PC-3 (cell line): Measurements from ENCODE around the gene SMPD2. TPM values are rescaled to one million over a fixed set of nuclear protein-coding genes. Genes with fewer than 3 reads are reported as not detected.

Source experiments
- ATAC-seq: fragments of 200-7000 bp; cut with Tn5 transposase; 2 replicates; pipeline ENCODE4 v1.9.1; 2020; ENCODE audit warnings: mild to moderate bottlenecking, moderate library complexity
- BruUV-seq: library from RNA; stranded (reverse); fragments of 400-500 nt; replicated peaks from 2 replicates; lab custom pipeline; 2021; lab: Mats Ljungman, UMichigan
- CTCF ChIA-PET: fragments of 300-600 bp; sonication (Branson Sonifier 250); formaldehyde crosslinking; loops from one replicate; lab custom pipeline; 2022; ENCODE audit warnings: antibody characterized with exemption; lab: Charles Lee
- POLR2A ChIA-PET: fragments of 300-600 bp; sonication (Branson Sonifier 250); formaldehyde crosslinking; loops from one replicate; lab custom pipeline; 2022; ENCODE audit warnings: antibody characterized with exemption; ENCODE audit not compliant: unreplicated experiment; lab: Charles Lee
- DNase-seq: peaks from one replicate; pipeline ENCODE4 v3.0.0-alpha.2; 2015
- H2AFZ ChIP-seq: fragments of 300-600 bp; sonication (generic); 2 replicates; pipeline ENCODE4 v1.6.0; 2016; ENCODE audit warnings: antibody characterized with exemption, low read length
- H3F3A ChIP-seq: fragments of 300-600 bp; sonication (generic); one replicate; pipeline ENCODE4 v1.6.0; 2017; ENCODE audit warnings: antibody characterized with exemption, low read length, control low read depth, mild to moderate bottlenecking; ENCODE audit not compliant: unreplicated experiment
- H3K27ac ChIP-seq: fragments of 300-600 bp; sonication (generic); 2 replicates; pipeline ENCODE4 v1.5.1; 2016; ENCODE audit warnings: mild to moderate bottlenecking, low read length
- H3K27me3 ChIP-seq: fragments of 300-600 bp; sonication (generic); 2 replicates; pipeline ENCODE4 v1.6.1; 2016; ENCODE audit warnings: low read length, mixed read lengths
- H3K36me3 ChIP-seq: fragments of 300-600 bp; sonication (generic); 2 replicates; pipeline ENCODE4 v1.6.1; 2016; ENCODE audit warnings: low read depth, mixed run types, low read length, mixed read lengths
- H3K4me1 ChIP-seq: fragments of 300-600 bp; sonication (generic); 2 replicates; pipeline ENCODE4 v1.5.1; 2016; ENCODE audit warnings: low read length; ENCODE audit not compliant: insufficient read depth
- H3K4me2 ChIP-seq: fragments of 300-600 bp; sonication (generic); 2 replicates; pipeline ENCODE4 v1.6.0; 2016; ENCODE audit warnings: low read length
- H3K4me3 ChIP-seq: fragments of 300-600 bp; sonication (generic); 2 replicates; pipeline ENCODE4 v1.5.1; 2016; ENCODE audit warnings: mild to moderate bottlenecking, low read length, mixed read lengths
- H3K79me2 ChIP-seq: fragments of 300-600 bp; sonication (generic); 2 replicates; pipeline ENCODE4 v1.6.1; 2017; ENCODE audit warnings: low read length, mixed read lengths
- H3K9ac ChIP-seq: fragments of 300-600 bp; sonication (generic); 2 replicates; pipeline ENCODE4 v1.6.0; 2016; ENCODE audit warnings: mild to moderate bottlenecking, low read length
- H3K9me2 ChIP-seq: fragments of 300-600 bp; sonication (generic); replicated peaks from 2 replicates; pipeline ENCODE4 v1.6.1; 2016; ENCODE audit warnings: mixed run types, low read length, mixed read lengths
- H3K9me3 ChIP-seq: fragments of 300-600 bp; sonication (generic); 2 replicates; pipeline ENCODE4 v1.6.1; 2016; ENCODE audit warnings: low read length, mixed read lengths
- H4K20me1 ChIP-seq: fragments of 300-600 bp; sonication (generic); 2 replicates; pipeline ENCODE4 v1.6.1; 2016; ENCODE audit warnings: low read length, mixed read lengths
- CTCF ChIP-seq: fragments of 300-600 bp; sonication (generic); conservative IDR thresholded peaks from 2 replicates; pipeline ENCODE4 v1.5.1; 2017; ENCODE audit warnings: antibody characterized with exemption, low read depth, mild to moderate bottlenecking, low read length
- EZH2 ChIP-seq: fragments of 300-600 bp; sonication (generic); IDR thresholded peaks from one replicate; pipeline ENCODE4 v1.6.1; 2017; ENCODE audit warnings: antibody characterized with exemption, mild to moderate bottlenecking, low read length; ENCODE audit not compliant: unreplicated experiment
- EZH2phosphoT487 ChIP-seq: fragments of 300-600 bp; sonication (generic); IDR thresholded peaks from 2 replicates; pipeline ENCODE4 v1.6.1; 2018; ENCODE audit warnings: mild to moderate bottlenecking, antibody characterized with exemption, low read length, borderline replicate concordance
- intact Hi-C: fragments of 100-400 bp; cut with micrococcal nuclease; formaldehyde crosslinking; loops from 2 replicates; pipeline ENCODE4 v1.9.0; 2023
- total RNA-seq: library from RNA; depleted of rRNA; stranded (reverse); fragments of >200 nt; gene quantifications from 2 replicates; pipeline ENCODE4 v1.2.3, GENCODE V29; 2014

SMPD2 gene
- total RNA-seq, 1 experiment from 2014 or later: 12.6 TPM

DNA sequence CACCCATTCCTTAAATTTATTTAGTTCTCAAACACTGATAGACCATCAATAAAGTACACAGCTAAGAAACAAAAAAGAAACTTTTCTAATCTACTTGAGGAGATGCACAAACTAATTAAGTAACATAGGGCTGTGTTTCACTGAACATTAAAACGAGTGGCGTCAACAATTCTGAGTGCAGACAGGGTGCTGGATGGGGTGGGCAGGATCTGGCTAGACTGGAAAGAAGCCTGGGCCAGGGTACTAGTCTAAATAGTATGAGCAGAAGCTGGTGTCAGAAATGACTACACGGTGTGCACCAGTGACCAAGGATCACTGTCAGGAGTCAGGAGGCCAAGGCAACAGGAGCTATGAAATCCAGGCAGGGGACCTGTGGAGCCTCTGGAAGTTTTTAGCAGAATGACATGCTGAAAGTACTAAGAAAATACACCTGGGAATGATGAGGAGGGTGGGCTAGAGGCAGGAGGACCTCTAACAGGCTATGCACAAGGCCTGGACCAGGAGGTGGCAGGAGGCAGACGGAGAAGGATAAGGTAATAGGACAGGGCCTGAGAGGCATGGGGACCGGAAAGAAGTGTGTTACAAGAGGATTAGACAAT, 29.2 kb downstream of the SMPD2 start:
- no peaks in the 10 kb centered on the region for H4K20me1 ChIP-seq
- H3K27ac ChIP-seq: no peak overlapping the region
- CTCF ChIA-PET: no interaction called here
- H3K79me2 ChIP-seq: no peaks in the 10 kb centered on the region
- H3K9ac ChIP-seq: no peak overlapping the region
- TF ChIP-seq EZH2phosphoT487 (no peak), EZH2 (no peak), CTCF (no peak)
- no peaks in the 10 kb centered on the region for H3K9me2 ChIP-seq
- H3F3A ChIP-seq: no peaks in the 10 kb centered on the region
- intact Hi-C loops: no loop called here
- POLR2A ChIA-PET: no interaction called here
- H3K4me2 ChIP-seq: no peak overlapping the region
- no peak for DNase-seq
- H3K4me1 ChIP-seq: no peaks in the 10 kb centered on the region
- H3K4me3 ChIP-seq: no peak overlapping the region
- no peaks in the 10 kb centered on the region for H3K27me3 ChIP-seq
- no peaks in the 10 kb centered on the region for H3K9me3 ChIP-seq
- no TSS peak for BruUV-seq
- no peak overlapping the region for H2AFZ ChIP-seq
- H3K36me3 ChIP-seq: peaks cover 22% of the 10 kb centered on the region; the same call in 1 of the 2 replicates
- ATAC-seq: no peak

DNA sequence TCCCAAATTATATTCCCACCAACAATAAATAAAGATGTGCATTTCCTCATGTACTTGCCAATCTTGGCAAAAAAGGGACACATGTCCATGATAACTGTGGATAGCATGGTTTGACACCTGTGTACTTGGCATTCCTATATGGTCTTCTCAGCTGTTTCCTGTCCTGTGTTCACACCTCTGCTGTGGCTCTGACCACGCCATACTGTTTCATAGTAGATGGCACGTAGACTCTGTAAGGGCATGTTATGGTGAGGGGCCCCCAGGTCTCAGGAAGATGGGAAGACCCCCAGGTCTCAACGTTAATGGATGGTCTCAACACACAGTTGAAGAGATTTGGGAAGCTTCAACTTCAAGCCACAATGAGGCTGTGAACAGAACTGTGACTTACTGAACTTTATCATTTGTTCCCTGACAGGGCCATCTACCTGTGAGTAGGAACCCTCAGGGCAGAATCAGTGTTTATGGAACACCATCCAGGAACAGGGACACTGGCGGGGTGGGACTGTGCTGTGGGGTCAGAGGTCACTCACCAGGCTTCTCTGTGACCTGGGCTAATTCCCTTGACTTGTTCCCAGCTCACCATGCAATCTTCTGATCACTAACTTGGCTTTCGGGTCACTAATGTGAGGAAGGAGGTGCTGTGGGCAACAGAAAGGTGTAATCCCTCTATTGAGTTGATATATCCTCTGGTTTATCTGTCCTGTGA, 30.7 kb downstream of the SMPD2 start:
- intact Hi-C loops: no loop called here
- ChIA-PET CTCF (no interaction called here), POLR2A (no interaction called here)
- TF ChIP-seq CTCF: no peak
- TF ChIP-seq EZH2phosphoT487: no peak
- no peak for TF ChIP-seq EZH2
- H4K20me1 ChIP-seq: no peaks in the 10 kb centered on the region
- DNase-seq (no peak), ATAC-seq (no peak)
- no peak overlapping the region for H3K4me2 ChIP-seq
- no peaks in the 10 kb centered on the region for H3K27me3 ChIP-seq
- no peak overlapping the region for H3K9ac ChIP-seq
- H3K79me2 ChIP-seq: 0 out of 2 replicates have a peak, but pooled peaks cover 3% of the 10 kb centered on the region
- no peaks in the 10 kb centered on the region for H3K4me1 ChIP-seq
- BruUV-seq: no TSS peak
- H2AFZ ChIP-seq: no peak overlapping the region
- H3K9me3 ChIP-seq: no peaks in the 10 kb centered on the region
- H3K9me2 ChIP-seq: no peaks in the 10 kb centered on the region
- H3K36me3 ChIP-seq: peaks cover 19% of the 10 kb centered on the region; the same call in 1 of the 2 replicates
- no peaks in the 10 kb centered on the region for H3F3A ChIP-seq
- no peak overlapping the region for H3K4me3 ChIP-seq
- no peak overlapping the region for H3K27ac ChIP-seq
